NOMO-1 treated with DMSO at 0.1 percent for 48 hours (cell line): ENCODE results near the gene IL17RD.

ENCODE experiments used
- DNase-seq: peaks from one replicate; lab custom pipeline; 2025; ENCODE audit not compliant: unreplicated experiment; lab: John Stamatoyannopoulos, UW

IL17RD gene

DNA sequence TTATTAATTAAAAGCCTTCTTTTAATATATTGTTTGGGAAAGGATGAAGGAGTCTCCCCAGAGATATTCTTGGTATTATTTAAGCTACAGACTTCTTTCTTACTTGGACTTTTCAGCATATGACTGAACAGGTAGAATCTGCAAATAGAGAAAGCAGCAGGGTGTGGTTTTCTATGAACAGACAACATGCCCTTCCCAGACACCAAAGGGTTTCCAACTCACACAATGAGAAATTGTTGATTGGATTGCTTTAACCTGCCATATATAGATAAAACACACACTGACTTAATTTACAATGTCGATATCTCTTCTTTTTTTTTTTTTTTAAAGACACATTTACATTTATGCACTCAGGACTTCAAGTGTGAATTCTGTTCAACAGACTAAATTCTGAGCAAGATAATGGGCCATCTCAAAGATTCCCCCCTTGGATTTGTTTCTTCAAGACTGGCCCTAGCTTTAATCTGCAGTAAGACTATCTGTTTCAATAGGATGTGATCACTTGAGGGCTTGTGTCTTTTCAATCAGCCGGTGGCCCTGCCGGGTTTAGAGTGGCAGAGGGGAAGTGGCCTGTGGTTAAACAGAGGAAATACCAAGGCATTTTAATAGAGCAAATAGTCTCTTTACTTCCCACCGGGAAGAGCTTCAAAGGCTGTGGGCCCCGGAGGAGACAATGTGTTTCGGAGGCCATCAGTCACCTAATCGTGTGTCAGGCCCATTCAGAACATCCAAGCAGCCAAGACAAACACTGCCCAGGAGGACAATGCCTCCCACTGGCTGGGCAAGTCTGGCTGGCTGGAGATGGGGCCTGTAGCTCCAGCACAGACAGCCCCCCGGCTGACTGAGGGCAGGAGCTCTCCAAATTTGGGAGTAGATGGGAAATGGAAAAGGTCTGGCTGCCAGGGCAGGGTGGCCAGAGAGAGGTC lies 6.1 kb downstream of the IL17RD start:
- DNase-seq: peak; percentile 67

DNA sequence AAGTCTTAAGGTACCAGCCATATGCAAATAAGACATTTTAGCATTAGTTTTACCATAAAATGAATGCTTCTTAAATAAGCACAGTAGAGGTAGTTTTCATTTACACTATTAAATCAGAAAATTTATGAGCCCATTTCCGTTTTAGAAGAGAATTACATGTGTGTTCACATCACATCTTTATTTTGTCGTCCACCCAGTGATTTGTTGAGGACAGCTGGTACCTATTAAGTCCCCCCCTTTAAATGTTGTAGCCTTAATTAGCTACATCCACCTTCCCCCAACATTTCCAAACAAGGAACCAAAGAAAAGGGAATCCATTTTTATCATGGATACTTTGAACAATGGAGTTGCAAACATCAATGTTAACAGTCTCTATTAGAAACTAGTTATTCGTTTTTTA lies 6.8 kb downstream of the IL17RD start:
- DNase-seq: no peak

GRCh38 chr3:57157545-57157944 lies 7.6 kb downstream of the IL17RD start:
- DNase-seq: no peak

DNA sequence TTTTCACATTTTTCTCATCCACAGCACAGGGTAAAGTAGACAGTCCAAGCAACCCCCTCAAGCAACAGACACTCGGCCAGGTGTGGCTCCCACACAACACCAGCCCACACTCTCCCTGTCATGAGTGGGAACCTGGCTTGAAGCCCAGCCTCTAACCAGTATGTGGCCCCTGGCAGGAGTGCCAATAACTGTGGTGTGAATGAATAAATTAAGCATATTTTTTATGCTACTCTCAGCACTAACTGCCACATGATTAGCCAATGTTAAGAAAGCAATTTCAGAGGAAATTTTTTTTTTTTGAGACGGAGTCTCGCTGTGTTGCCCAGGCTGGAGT lies 9.9 kb downstream of the IL17RD start:
- no peak for DNase-seq

- no peak for DNase-seq
These were observed 10.5 kb downstream of the IL17RD start for GRCh38 chr3:57154470-57155309.

DNA sequence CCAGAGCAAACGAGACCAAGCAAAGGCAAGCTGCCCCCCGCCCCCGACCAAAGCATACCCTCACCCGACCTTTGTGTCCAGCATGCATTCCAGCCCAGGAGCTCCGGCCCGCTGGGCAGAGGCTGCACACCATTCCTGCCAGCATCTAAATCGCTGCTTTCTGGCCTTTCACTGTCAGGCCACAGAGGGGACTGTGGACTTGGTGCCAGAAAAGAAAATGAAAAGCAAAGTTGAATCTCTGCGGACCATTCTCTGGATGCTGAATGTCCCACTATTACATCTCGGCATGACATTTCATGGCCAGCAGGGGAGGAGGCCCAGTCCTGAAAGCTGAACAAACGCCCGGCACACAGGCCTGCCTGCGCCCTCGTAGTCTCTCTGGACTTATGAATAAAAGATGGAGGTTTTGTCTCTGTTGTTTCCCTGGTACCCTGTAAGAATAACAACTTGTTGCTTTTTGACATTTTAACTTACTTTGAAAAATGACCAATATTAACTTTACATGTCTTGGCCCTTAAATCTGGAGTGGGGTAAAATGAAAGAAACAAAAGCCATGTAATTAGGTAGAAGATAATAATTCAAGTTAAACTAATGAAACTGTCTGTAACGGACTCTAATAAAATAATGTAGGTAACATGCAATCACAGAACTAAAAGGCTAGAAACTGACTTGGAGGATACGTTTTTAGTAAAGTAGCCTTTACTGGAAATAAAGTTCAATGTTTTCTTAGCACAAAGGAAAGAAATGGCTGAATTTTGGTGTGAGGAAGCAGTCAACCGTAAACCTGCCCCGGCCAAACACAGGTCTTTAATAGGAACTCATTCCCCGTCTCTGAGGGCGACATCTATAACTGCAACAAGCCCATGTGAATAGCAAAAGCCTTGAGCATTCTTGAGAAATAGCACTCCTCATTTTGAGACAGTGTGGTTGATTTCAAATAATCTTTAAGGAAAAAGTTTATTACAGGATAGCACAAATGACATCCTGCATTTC lies 12.7 kb downstream of the IL17RD start:
- no peak for DNase-seq

GRCh38 chr3:57151749-57152148 lies 13.4 kb downstream of the IL17RD start:
- no peak for DNase-seq

- no peak for DNase-seq
These were observed 14.1 kb downstream of the IL17RD start for GRCh38 chr3:57151021-57151449.

DNA sequence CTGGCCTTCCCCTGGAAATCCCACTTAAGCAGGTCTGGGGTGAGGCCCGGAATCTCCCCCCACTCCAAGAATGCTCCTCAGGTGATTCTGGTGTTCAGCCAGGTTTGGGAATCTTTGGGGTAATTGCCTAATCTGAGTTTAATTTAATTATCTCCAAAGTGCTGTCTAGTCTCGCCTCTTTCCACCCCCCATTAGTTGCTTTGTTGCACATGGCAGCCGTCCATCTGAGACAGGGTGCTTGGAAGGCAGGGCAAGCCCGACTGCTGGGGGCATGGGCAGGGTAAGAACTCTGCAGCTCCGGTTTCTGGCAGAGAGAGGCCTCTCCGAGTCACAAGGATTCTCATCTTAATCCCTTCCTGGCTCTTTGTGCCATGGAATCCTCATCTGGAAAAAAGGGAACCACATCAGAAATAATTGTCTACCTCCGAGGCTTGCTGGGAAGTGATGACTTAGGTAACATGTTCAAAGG lies 15.0 kb downstream of the IL17RD start:
- DNase-seq: no peak

GRCh38 chr3:57147071-57147470 lies 18.1 kb downstream of the IL17RD start:
- no peak for DNase-seq

GRCh38 chr3:57145852-57146251 lies 19.3 kb downstream of the IL17RD start:
- DNase-seq: no peak

DNA sequence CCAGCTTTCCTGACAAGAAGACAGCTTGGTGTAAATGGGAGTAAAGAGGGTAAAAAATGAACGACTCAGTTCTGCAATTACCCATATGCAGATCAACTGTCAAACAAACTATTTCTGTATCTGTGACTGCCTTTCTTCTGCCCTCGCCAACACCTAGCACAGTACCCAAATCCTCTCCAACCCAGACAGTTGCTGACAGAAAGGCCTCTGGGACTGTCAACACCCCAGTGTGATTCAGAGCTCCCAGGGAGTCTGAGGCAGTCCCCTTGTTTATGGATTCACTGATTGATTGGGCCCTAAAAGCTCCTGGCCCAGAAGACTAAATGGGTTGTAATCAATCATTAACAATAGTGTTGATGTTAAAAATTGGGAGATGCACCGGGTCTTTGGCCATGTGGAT lies 20.2 kb downstream of the IL17RD start:
- no peak for DNase-seq

DNA sequence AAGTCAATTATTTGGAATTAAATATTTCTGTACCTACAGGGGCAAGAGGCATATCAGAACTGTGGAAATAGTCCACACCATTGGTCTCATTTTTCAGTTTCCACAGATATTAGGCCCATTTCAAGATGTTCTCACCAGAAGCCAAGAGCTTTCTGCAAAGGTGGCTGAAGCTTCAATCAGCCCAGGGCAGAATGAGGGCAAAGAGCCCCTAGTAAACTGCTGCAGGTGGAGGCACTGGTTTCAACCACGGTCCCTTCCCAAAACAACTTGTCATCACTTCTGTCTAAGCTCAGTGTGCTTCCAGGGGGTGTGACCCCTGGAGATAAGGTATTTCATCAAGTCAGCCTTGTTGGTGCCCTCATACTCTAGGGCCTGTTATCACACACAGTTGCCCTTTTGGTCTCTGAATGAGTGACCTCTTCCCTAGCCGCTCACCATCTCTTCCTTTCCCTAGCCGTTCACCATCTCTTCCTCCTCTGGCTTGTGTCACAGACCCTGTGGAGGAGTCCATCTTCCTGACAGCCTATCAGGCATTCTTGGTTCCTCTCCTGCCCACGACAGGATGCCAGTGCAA lies 21.2 kb downstream of the IL17RD start:
- no peak for DNase-seq

GRCh38 chr3:57142411-57142723 lies 22.8 kb downstream of the IL17RD start:
- DNase-seq: no peak

DNA sequence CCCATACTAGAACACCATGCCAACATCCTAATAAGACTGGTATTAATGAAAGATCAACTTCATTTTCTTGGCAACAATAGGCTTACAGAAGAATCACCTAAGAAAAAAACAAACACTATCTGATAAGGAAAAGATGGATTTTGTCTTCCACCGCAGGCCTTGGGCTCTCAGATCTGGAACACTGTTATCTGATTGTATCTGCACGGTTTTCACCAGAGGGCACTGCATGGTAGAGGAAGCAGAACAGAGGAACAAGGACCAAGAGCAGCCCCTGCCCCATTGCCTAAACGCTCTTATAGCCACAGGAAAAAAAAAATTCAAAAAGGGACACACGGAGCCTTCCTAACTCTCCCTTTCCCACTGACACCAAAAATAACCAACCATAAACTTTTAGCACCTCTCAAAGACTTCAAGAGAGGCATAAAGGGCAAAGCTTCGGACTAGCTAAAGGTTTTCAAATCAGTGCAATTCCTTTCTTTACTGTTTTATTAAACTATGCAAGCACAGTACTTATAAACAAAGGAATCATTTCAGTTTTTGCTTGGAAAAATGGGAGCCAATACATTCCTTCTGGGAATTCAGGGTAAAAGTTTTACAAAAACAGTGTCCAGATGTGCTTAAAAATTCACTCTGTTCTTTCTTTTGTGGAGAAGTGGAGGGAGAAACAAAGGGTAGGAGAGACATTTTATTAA lies 23.3 kb downstream of the IL17RD start:
- no peak for DNase-seq

DNA sequence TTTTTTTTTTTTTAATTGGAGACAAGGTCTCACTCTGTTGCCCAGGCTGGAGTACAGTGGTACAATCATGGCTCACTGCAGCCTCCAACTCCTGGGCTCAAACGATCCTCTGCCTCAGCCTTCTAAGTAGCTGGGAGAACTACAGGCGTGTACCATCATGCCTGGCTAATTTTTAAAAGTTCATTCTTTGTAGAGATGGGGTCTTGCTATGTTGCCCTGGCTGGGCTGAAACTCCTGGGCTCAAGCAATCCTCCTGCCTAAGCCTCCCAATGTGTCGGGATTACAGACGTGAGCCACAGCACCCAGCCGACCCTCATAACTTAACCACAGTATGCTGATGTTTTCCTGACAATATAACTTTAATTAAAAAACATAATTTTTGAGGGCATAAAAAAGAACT lies 24.3 kb downstream of the IL17RD start:
- no peak for DNase-seq

DNA sequence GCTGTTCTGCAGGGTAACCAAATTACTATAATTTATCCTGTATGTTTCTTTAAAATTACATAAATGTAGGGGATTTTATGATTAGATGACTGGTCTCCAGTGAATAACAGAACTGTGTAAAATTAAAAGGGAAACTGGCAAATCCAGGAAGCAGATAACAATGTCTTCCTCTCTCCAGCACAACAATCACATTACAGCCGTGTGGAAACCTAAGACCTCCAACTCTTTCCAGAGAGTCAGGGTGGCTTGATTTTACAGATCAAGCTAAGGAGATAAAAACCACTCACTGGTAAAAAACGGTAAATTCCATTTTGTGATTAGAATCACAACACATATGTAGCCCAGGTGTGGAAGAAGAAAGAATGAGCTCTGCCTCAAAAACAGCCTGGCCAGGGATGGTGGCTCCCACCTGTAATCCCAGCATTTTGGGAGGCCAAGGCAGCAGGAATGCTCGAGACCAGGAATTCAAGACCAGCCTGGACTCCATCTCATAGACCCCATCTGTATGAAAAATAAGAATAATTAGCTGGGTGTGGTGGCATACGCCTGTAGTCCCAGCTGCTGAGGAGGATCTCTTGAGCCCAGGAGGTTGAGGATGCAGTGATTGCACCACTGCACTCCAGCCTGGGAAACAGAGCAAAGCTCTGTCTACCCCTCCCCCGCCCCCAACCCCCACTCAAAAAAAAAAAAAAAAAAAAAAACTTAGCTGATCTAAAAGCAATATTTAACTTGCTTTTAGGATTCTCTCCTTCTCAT lies 29.0 kb downstream of the IL17RD start:
- no peak for DNase-seq

DNA sequence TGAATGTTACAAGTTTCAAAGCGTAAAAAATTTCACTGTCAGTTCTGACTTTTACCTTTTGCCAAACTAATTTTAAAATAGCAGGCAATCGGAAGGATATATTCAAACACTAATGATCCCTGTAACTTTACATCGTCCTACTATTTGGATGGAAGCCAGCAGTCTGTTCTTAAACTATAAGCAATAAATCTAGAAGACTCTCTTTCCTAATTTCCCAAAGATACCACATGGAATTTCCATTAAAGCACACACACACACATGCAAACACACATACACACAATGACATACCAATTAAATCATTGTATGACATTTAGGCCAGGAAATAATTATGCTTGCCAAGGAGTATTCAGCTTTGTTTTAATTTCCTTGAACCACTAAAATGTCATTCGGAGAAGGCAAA lies 32.0 kb downstream of the IL17RD start:
- DNase-seq: no peak

DNA sequence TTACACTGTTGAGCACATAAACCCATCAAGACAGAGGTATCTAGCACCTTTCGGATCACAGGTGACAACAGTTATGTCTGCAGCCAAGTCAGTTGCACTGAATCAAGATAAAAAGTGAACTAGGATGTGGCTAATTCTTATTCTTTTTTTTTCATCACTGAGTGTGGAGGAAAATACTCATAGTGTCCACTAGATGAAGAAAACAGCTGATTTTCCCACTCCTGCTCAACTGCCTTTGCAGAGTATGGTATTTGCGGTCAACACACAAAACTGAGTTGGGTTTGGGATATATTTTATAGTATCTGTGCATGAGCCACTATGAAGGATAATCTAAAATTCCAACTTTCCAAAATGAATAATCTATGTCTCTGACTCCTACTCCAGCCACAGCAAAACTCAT lies 32.5 kb downstream of the IL17RD start:
- no peak for DNase-seq
